ENCODE measurements around the gene NPFF. TPM values are rescaled to one million over a fixed set of nuclear protein-coding genes. Genes with fewer than 3 reads are reported as not detected.
"Not testable (repeated sequence)": the region's sequence is repeated elsewhere in the genome, so short reads cannot be mapped to it uniquely, and the experiment has no call there.

Gene NPFF, protein sequence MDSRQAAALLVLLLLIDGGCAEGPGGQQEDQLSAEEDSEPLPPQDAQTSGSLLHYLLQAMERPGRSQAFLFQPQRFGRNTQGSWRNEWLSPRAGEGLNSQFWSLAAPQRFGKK
- total RNA-seq (0.98 TPM), polyA plus RNA-seq (ENCODE audit: insufficient read depth in 1 of 8, insufficient read length in 8 of 8, low replicate concordance in 1 of 8) (1 to 10 TPM in 2 of 8 donors, under 1 TPM in 5, not detected in 1; 0.49 to 2.5 (median 0.88) TPM)
- long read RNA-seq, donor 1 = 0 reads
- long read RNA-seq, donor 2 = 0 reads
- long read RNA-seq, donor 3 = 0 reads
- long read RNA-seq, donor 4 = 0 reads
- long read RNA-seq, donor 5 = 0 reads
- long read RNA-seq, donor 6 = 0 reads
- long read RNA-seq, donor 7 = 0 reads
- long read RNA-seq, donor 8 = 0 reads
- long read RNA-seq, donor 9 = 0 reads
- long read RNA-seq, donor 10 = 0 reads
- long read RNA-seq, donor 11 = 0 reads

DNA sequence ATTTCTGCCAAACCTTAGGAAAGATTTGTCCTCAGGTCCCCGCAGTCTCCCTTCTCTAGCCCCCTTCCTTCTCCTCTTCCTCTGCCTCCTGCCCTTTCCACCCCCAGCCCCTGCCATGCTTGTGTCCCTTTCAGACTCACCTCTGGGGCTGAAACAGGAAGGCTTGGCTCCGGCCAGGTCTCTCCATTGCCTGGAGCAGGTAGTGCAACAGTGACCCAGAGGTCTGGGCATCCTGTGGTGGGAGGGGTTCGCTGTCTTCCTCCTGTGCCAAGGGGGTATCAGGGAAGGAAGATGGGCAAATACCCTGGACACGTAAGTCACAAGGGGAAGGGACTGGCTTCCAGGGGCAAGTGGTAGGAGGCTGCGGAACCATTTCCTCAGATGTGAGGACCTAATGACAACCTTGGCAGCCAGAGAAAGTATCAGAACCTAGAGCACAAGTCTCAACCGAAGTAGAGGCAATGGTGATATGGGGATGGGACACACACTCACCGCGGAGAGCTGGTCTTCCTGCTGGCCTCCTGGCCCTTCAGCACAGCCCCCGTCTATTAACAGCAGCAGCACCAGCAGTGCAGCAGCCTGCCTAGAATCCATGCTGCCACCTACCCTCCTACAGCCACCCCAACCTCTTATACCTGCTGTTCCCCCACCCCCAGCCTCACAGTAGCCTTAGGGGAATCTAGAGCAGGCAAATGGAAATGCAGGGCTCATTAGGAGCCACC is at the start of gene NPFF:
Gene NPFF (minus strand): TSS at position 604 of the 722 bp plus-strand sequence. CDS start 10 bp downstream, at position 594.
- Histone ChIP-seq H3K27ac (ENCODE audit: low read length) (no peak within 1 kb of the TSS), H3K4me1 (ENCODE audit: control insufficient read depth, insufficient read depth, low read length) (peaks cover 18% of the 10 kb centered on the region), H3K4me3 (ENCODE audit: low read length) (no peak within 1 kb of the TSS), H3K9me3 (replicated peaks; ENCODE audit: control insufficient read depth, low read depth, low read length) (no peaks in the 10 kb centered on the region), H3K27me3 (ENCODE audit: control insufficient read depth, insufficient read depth, low read length) (no peaks in the 10 kb centered on the region), H3K36me3 (ENCODE audit: control insufficient read depth, insufficient read depth, low read length) (peaks cover 74% of the 10 kb centered on the region)
- WGBS (ENCODE audit: insufficient coverage) = 92% methylated on average over 5 of the region's 9 CpGs
- no peak for DNase-seq

DNA sequence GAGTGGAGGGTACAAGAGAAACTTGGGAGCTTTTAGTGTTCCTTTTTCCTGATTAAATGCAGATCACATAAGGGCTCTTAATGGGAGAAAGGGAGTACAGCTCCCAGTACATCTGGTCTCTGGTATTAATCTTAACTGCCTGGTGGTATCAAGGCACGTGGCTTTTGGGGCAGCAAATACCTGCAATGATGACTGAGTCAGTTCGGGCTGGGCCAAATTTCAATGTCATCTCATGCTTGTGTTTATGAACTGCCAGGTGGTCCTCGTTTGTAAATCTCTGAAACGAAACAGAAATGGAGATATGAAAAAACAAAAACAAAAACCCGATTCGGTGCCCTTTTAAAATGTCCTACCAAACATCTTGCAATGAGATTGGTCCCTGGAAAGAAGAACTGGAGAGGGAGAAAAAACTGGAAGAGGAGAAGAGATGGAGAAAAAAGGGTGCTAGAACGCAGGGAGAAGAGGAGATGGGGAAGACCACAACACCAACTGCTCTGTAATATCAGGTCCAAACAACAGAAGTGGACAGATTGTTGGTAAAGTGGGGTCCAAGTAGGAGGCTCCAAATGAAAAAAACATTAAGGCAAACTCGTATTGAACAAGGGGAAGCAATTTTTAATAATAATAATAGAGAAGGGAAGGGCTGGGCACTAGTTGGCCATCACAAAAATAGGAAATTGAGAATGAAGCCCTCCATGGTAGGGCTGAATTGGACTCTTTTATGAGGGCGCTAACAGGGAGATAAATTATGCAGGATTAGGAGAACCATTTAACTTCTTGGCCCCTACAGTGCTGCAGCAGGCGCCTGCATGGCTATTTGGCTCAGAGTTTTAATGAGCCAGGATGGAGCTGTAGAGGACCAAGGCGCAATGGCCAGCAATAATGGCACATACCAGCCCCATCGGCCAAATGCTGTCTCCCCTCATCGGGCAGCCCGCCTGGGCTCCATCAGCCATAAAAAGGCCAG is 45.4 kb upstream of the NPFF start:
- Histone ChIP-seq H3K4me3 (ENCODE audit: low read length) (no peak overlapping the region), H3K27me3 (ENCODE audit: control insufficient read depth, insufficient read depth, low read length) (no peaks in the 10 kb centered on the region), H3K9me3 (replicated peaks; ENCODE audit: control insufficient read depth, low read depth, low read length) (no peaks in the 10 kb centered on the region), H3K27ac (ENCODE audit: low read length) (no peak overlapping the region), H3K36me3 (ENCODE audit: control insufficient read depth, insufficient read depth, low read length) (peaks cover 28% of the 10 kb centered on the region), H3K4me1 (ENCODE audit: control insufficient read depth, insufficient read depth, low read length) (no peaks in the 10 kb centered on the region)
- no peak for DNase-seq
- 38% methylated on average over 4 of the region's 14 CpGs for WGBS (ENCODE audit: insufficient coverage)

DNA sequence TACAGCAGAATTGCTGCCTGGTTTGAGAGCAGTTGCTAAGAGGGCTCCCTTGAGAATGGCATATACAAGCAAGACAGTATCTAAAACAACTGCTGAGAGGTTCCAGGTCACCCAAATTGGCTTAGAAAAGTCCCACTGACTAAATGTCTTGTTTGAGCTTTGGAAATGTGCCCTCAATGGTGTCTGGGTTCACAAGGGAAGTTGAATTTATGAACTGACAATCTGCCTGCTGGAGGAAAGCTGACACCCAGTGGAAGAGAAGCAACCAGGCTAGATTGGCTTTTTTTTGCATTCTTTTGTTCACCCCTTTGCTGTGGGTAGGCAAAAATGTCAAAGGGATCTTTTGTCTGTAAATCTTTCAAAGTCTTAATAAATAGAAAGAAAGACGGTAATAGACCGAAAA is 44.6 kb upstream of the NPFF start:
- WGBS (ENCODE audit: insufficient coverage) = no CpG with 5 or more reads among the region's 2 CpGs
- Histone ChIP-seq H3K36me3 (ENCODE audit: control insufficient read depth, insufficient read depth, low read length) (peaks cover 31% of the 10 kb centered on the region), H3K4me1 (ENCODE audit: control insufficient read depth, insufficient read depth, low read length) (no peaks in the 10 kb centered on the region), H3K9me3 (replicated peaks; ENCODE audit: control insufficient read depth, low read depth, low read length) (no peaks in the 10 kb centered on the region), H3K27me3 (ENCODE audit: control insufficient read depth, insufficient read depth, low read length) (no peaks in the 10 kb centered on the region), H3K27ac (ENCODE audit: low read length) (no peak overlapping the region), H3K4me3 (ENCODE audit: low read length) (no peak overlapping the region)
- DNase-seq = no peak

DNA sequence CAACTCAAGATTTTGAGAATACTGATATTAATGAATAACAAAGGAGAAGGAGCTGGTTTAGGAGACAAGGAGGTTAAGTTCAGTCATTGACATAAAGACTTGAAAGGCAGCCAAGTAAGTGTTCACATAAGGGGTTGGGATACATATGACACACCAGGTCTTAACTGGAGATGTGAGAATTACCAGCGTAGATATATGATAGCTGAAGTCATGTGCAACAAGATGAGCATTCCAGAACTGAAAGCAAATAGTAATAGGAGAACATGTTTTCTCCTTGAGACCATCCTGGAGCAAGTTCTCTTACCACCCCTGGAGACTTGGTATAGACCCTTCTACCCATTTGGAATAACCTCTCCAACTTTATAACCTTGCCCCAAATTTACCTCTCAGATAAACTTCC is 43.3 kb upstream of the NPFF start:
- Histone ChIP-seq H3K27me3 (ENCODE audit: control insufficient read depth, insufficient read depth, low read length) (no peaks in the 10 kb centered on the region), H3K36me3 (ENCODE audit: control insufficient read depth, insufficient read depth, low read length) (peaks cover 32% of the 10 kb centered on the region), H3K27ac (ENCODE audit: low read length) (peak overlapping the region; percentile 74), H3K9me3 (replicated peaks; ENCODE audit: control insufficient read depth, low read depth, low read length) (no peaks in the 10 kb centered on the region), H3K4me3 (ENCODE audit: low read length) (no peak overlapping the region), H3K4me1 (ENCODE audit: control insufficient read depth, insufficient read depth, low read length) (no peaks in the 10 kb centered on the region)
- DNase-seq = peak; percentile 41
- no CpG with 5 or more reads among the region's 1 CpG for WGBS (ENCODE audit: insufficient coverage)

DNA sequence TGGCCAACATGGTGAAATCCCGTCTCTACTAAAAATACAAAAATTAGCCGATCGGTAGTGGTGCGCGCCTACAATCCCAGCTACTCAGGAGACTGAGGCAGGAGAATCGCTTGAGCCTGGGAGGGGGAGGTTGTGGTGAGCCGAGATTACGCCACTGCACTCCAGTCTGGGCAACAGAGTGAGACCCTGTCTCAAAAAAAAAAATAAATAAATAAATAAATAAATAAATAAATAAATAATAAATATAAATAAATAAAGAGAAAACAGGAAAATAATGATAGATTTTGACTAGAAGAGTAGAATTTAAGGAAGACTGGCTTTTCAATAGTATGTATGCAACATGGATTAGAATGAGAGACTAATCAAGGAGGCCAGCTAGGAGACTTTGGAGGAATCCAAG is 42.8 kb upstream of the NPFF start:
- Histone ChIP-seq H3K27ac (ENCODE audit: low read length) (peak overlapping the region; percentile 74), H3K36me3 (ENCODE audit: control insufficient read depth, insufficient read depth, low read length) (peaks cover 34% of the 10 kb centered on the region)
- H3K9me3 ChIP-seq (replicated peaks; ENCODE audit: control insufficient read depth, low read depth, low read length); H3K4me3 ChIP-seq (ENCODE audit: low read length); H3K4me1 ChIP-seq (ENCODE audit: control insufficient read depth, insufficient read depth, low read length); H3K27me3 ChIP-seq (ENCODE audit: control insufficient read depth, insufficient read depth, low read length); DNase-seq: not testable (repeated sequence)
- no CpG with 5 or more reads among the region's 8 CpGs for WGBS (ENCODE audit: insufficient coverage)

DNA sequence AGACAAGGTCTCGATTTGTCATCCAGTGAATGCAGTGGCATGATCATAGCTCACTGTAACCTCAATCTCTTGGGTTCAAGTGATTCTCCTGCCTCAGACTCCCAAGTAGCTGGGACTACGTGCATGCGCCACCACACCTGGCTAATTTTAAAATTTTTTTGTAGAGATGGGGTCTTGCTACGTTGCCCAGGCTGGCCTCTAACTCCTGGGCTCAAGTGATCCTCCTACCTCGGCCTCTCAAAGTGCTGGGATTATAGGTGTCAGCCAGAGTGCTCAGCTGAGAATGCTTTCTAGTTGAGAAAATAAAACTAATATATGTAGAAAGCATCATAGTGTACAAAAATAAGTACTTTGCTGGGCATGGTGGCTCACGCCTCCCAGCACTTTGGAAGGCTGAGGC is 41.1 kb upstream of the NPFF start:
- H3K36me3 ChIP-seq (ENCODE audit: control insufficient read depth, insufficient read depth, low read length) = peaks cover 37% of the 10 kb centered on the region
- H3K9me3 ChIP-seq (replicated peaks; ENCODE audit: control insufficient read depth, low read depth, low read length); H3K4me3 ChIP-seq (ENCODE audit: low read length); H3K27me3 ChIP-seq (ENCODE audit: control insufficient read depth, insufficient read depth, low read length); DNase-seq; H3K4me1 ChIP-seq (ENCODE audit: control insufficient read depth, insufficient read depth, low read length); H3K27ac ChIP-seq (ENCODE audit: low read length): not testable (repeated sequence)
- 92% methylated on average over 5 of the region's 6 CpGs for WGBS (ENCODE audit: insufficient coverage)

DNA sequence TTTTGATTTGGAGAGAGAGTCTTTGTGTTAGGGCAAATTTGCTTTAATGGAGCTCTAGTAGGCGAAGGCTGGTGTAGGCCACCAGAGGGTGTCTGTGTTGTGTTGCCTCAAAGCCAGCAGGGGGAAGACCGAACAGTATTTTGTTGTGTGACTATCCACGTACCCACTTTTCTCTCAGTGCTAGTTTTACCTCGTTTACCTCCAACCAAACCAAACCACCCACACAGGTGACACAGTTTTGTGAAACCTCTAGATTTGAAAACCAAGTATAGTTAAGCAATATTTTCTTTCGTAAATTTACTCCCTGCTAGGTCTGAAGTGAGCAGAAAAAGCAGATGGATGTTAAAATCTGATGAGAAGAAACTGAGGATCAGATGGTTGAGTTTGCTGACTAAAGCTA is 36.3 kb upstream of the NPFF start:
- peak overlapping the region; percentile 36 for H3K27ac ChIP-seq (ENCODE audit: low read length)
- H3K4me1 ChIP-seq (ENCODE audit: control insufficient read depth, insufficient read depth, low read length) = no peaks in the 10 kb centered on the region

DNA sequence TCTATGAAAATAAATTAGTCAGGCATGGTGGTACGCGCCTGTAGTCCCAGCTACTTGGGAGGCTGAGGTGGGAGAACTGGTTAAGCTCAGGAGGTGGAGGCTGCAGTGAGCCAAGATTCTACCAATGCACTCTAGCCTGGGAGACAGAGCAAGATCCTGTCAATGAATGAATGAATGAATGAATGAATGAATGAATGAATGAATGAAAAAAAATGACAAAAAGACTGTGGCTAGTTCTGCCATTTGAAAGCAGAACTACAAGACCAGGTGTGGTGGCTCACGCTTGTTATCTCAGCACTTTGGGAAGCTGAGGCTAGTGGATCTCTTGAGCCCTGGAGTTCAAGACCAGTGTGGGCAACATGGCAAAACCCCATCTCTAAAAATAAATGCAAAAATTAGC is 32.2 kb upstream of the NPFF start:
- H3K4me1 ChIP-seq (ENCODE audit: control insufficient read depth, insufficient read depth, low read length) = no peaks in the 10 kb centered on the region
- WGBS (ENCODE audit: insufficient coverage) = 87% methylated on average over 3 of the region's 3 CpGs
- H3K36me3 ChIP-seq (ENCODE audit: control insufficient read depth, insufficient read depth, low read length) = peaks cover 62% of the 10 kb centered on the region
- H3K9me3 ChIP-seq (replicated peaks; ENCODE audit: control insufficient read depth, low read depth, low read length) = no peaks in the 10 kb centered on the region
- no peak overlapping the region for H3K27ac ChIP-seq (ENCODE audit: low read length)
- no peak overlapping the region for H3K4me3 ChIP-seq (ENCODE audit: low read length)
- no peak for DNase-seq
- H3K27me3 ChIP-seq (ENCODE audit: control insufficient read depth, insufficient read depth, low read length) = no peaks in the 10 kb centered on the region

More for the DNA sequence above, 36.3 kb upstream of the NPFF start:
- WGBS (ENCODE audit: insufficient coverage) = no CpG with 5 or more reads among the region's 5 CpGs
- DNase-seq = peak; percentile 85
- H3K4me3 ChIP-seq (ENCODE audit: low read length) = no peak overlapping the region
- H3K27me3 ChIP-seq (ENCODE audit: control insufficient read depth, insufficient read depth, low read length) = no peaks in the 10 kb centered on the region
- no peaks in the 10 kb centered on the region for H3K9me3 ChIP-seq (replicated peaks; ENCODE audit: control insufficient read depth, low read depth, low read length)
- H3K36me3 ChIP-seq (ENCODE audit: control insufficient read depth, insufficient read depth, low read length) = peaks cover 53% of the 10 kb centered on the region

DNA sequence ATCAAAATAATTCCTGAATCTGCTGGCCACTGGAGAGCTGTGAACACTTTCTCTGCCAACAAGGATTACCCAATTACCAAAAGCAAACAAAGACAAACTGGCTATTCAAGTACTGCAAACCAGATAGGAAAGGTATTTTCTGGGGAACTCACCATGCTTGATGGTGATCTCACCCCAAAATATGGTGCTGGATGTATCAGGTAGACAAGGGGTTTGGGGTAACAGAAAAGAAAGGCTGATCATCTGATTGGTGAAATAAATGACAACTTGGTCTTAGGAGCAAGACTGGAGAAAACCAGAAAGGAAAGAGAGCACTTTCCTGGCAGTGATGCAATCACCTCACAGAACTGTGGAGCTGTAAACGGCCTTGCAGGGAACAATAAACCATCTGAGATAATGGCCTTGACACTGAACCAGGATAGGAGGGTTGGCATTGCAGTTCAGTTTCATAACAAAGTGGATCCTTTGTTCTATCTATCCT is 31.0 kb upstream of the NPFF start:
- H3K9me3 ChIP-seq (replicated peaks; ENCODE audit: control insufficient read depth, low read depth, low read length) = no peaks in the 10 kb centered on the region
- no peak for DNase-seq
- no peaks in the 10 kb centered on the region for H3K27me3 ChIP-seq (ENCODE audit: control insufficient read depth, insufficient read depth, low read length)
- no peaks in the 10 kb centered on the region for H3K4me1 ChIP-seq (ENCODE audit: control insufficient read depth, insufficient read depth, low read length)
- H3K36me3 ChIP-seq (ENCODE audit: control insufficient read depth, insufficient read depth, low read length) = peaks cover 67% of the 10 kb centered on the region
- no peak overlapping the region for H3K4me3 ChIP-seq (ENCODE audit: low read length)
- no peak overlapping the region for H3K27ac ChIP-seq (ENCODE audit: low read length)
- WGBS (ENCODE audit: insufficient coverage) = no CpG with 5 or more reads among the region's 1 CpG

Measured in muscle of leg (tissue), 16 donors.